HG03159 (cell line): ENCODE data around the gene TBP.
"Not testable (repeated sequence)": the region's sequence is repeated elsewhere in the genome, so short reads cannot be mapped to it uniquely, and the experiment has no call there.

Experiments
- ATAC-seq: cut with Tn5 transposase; IDR thresholded peaks from one replicate; pipeline ENCODE4 v1.9.1; 2021; ENCODE audit warnings: mild to moderate bottlenecking, moderate library complexity; ENCODE audit not compliant: unreplicated experiment

Gene TBP

GRCh38 chr6:170597278-170597677 is 43.1 kb downstream of the TBP start:
- ATAC-seq, result no peak

GRCh38 chr6:170605574-170606259 is 51.5 kb downstream of the TBP start:
- no peak for ATAC-seq

GRCh38 chr6:170609225-170609624 is 55.1 kb downstream of the TBP start:
- not testable (repeated sequence) for ATAC-seq

GRCh38 chr6:170612256-170612804 is 58.2 kb downstream of the TBP start:
- peak; percentile 73 for ATAC-seq

GRCh38 chr6:170616020-170616554 is 61.9 kb downstream of the TBP start:
- ATAC-seq, result not testable (repeated sequence)
